Embryonic facial prominence (tissue), 1 donor: ENCODE results near the gene COL20A1.
"Not testable (repeated sequence)": the region's sequence is repeated elsewhere in the genome, so short reads cannot be mapped to it uniquely, and the experiment has no call there.

Experiments used
- DNase-seq: peaks from one replicate; pipeline ENCODE4 v3.0.0-alpha.2; 2016; ENCODE audit errors: extremely low spot score

Gene COL20A1

DNA sequence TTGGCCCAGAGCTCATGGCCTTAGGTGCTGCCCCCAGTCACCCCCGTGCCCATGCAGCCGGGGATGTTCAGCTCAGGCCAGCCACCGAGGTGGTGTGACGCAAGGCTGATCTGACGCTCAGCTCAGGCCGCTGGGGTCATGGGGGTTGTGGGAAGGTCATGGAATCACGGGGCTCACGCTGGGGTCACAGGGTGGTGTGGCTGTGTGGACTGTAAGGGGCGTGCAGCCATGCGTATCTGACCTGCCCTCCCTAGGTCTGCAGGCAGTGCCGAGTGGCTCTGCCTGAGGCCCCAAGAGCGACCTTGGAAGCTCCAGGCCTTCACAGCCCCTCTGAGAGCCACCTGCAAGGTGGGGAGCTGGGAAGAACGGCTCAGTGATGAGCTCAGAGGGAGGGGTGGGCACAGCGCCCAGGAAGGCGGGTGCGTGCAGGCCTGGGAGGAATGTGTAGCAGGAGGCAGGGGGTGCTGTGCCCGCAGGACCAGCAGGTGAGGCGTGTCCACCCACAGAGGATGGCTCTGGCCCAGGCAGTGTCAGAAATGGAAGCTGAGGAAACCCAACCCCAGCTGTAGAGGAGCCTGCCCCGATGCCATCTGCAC, 40.4 kb downstream of the COL20A1 start:
- no peak for DNase-seq

GRCh38 chr20:63334356-63334755, 41.4 kb downstream of the COL20A1 start:
- no peak for DNase-seq

DNA sequence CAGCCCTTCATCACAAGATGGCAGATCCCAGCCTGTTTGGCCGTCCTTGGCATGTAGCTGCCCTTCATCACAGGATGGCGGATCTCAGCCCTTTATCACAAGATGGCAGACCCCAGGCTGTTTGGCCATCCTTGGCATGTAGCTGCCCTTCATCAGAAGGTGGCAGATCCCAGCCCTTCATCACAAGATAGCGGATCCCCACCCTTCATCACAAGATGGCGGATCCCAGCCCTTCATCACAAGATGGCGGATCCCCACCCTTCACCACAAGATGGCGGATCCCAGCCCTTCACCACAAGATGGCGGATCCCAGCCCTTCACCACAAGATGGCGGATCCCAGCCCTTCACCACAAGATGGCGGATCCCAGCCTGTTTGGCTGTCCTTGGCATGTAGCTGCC, 42.1 kb downstream of the COL20A1 start:
- DNase-seq, result not testable (repeated sequence)

GRCh38 chr20:63335711-63336110, 42.7 kb downstream of the COL20A1 start:
- no peak for DNase-seq

GRCh38 chr20:63336232-63336752, 43.3 kb downstream of the COL20A1 start:
- DNase-seq, result no peak

DNA sequence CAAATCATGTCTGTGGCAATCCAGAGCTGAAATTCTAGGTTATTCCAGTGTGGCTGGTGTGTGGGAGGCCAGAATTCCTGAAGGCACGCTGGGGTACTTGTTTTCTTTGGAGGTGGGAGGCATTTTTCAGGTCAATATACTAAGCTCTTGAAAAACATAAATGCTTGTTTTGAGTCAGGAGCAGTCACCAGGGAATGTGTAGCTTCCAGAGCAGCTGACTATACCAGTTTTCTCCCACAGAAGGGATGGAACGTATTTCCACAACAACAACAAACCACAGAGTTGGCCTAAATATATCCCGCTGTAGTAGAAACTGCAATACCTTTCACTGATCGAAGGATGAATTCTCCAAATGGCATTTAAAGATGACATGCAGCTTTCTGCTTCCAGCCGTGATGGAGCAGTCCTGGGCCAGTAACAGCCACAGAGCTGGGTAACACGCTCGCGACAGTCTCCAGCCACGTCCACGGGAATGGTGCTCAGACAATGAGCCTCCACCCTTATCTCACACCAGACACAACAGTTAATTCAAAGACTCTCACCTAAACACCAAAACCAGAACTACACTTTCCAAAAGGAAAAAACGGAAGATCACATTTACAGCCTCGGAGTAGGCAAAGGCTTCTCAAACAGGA, 44.9 kb downstream of the COL20A1 start:
- no peak for DNase-seq

- not testable (repeated sequence) for DNase-seq
These were observed 46.4 kb downstream of the COL20A1 start for GRCh38 chr20:63339154-63340094.

GRCh38 chr20:63340158-63340688, 47.2 kb downstream of the COL20A1 start:
- not testable (repeated sequence) for DNase-seq

GRCh38 chr20:63342561-63343459, 49.8 kb downstream of the COL20A1 start:
- no peak for DNase-seq

- no peak for DNase-seq
These were observed 50.8 kb downstream of the COL20A1 start for GRCh38 chr20:63343460-63344445.

DNA sequence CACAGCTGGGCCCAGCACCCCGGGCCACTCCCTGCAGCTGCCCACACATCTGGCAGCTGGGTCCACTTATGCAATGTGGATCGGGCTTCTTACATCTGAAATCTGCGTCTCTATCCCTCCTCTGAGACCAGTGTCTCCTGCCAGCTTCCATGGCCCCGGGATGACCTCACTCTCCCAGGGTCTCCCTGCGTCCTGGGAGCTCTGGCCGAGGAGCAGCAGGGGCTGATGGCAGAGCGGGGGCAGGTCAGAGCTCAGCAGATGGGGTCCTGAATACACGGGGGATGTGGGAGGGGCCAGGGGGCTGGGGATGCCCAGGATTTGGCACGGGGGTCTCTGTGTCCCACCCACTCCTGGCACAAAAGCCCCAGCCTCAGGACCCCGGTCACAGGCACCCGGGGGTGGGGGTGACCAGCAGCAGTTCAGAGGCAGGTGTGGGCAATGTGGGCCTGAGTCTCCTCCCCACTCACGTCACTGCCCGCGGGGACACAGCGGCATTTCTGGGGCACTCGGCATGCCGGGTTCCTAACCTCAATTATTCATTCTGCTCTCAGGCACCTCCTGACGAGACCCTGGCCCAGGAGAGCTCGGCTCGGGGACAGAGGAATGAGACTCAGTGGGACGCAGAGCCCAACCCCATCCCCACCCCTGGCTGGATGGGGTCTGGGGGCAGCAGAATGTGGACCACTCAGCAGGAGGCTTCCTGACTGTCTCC, 51.8 kb downstream of the COL20A1 start:
- no peak for DNase-seq

GRCh38 chr20:63345328-63346100, 52.5 kb downstream of the COL20A1 start:
- no peak for DNase-seq

DNA sequence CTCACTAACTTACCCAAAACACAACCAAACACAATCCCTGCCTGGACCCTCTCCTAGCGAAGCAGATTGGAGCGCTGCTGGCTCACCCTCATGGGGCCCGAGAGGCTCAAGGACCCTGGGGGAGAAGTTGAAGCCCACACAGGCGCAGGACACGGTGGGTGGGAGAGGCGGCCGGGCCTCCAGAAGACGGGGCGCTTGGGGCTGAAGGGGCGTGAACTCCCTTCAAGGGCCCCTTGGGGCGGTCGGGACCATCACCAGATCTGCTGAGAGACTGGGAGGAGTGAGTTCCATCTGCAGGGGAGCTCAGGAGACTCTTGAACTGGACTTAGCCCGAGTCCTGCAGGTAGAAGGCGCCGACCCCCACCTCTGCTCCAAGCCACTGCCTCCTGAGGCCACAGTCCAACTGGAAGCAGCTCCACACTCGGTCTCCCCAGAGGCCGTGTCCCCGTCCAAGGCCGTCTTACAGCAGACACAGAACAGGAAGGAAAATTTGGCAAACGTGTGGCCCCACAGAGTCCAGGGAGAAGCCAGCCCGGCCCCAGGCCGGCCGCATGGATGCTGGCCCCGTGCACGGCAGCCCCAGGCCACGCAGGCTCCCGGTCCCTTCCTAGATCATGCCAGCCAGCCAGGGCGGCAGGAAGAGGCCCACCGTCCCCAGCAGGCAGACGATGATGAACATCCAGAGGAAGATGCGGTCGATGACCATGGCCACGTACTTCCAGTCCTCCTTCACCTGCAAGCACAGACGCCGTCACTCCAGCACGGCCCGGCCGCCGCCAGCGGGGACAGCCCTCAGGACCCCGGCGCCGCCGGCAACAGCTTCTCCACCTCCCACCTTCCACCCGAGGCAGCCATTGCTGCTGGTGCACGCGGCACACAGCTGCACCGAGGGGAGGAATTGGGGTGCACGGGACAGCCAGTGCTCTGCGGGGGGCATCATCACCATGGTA, 53.4 kb downstream of the COL20A1 start:
- no peak for DNase-seq

DNA sequence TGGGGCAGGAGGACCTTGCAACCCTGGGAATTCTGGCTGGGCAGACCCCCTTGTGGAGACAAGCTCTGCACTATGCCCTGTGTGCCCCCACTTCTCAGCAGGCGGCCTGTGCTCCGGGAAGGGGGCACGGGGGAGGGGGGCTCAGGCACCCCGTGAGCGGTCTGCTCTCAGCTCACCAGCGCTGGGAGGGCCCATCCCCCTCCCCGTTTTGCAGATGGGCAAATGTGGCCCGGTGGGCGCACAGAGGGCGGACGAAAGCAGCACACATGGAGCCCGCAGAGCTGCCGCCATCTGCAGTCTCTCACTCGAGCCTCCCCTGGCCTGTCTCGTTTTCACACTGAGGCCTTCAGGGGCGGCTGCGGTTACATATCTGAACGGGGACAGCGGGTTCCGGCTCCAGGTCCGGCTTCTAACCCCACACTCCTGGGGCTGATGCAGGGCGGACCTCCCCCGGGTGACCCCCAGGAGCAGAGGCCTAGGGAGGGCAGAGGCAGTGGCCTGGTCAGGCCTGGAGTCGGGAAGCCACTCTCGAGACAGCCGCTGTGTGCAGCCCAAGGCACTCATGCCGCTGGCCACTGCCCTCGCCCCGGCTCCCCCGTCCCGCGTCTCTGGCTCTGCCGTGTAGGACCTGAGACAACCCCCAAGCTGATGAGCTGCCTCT, 54.2 kb downstream of the COL20A1 start:
- no peak for DNase-seq

GRCh38 chr20:63347950-63348827, 55.2 kb downstream of the COL20A1 start:
- no peak for DNase-seq
